ENCODE data around the gene PCSK2.

- TF ChIP-seq CTCF (IDR thresholded peaks at IDR 0.05) (no peak), POLR2A (IDR thresholded peaks at IDR 0.05; ENCODE audit: low read depth) (no peak)
Measured at GRCh38 chr20:17456279-17456678, 229.4 kb downstream of the PCSK2 start.

Measured in esophagus muscularis mucosa (tissue), 3 donors.